Measurements from ENCODE around the gene DNAJC2.
"Not testable (repeated sequence)": the region's sequence is repeated elsewhere in the genome, so short reads cannot be mapped to it uniquely, and the experiment has no call there.

DNAJC2 gene

DNA sequence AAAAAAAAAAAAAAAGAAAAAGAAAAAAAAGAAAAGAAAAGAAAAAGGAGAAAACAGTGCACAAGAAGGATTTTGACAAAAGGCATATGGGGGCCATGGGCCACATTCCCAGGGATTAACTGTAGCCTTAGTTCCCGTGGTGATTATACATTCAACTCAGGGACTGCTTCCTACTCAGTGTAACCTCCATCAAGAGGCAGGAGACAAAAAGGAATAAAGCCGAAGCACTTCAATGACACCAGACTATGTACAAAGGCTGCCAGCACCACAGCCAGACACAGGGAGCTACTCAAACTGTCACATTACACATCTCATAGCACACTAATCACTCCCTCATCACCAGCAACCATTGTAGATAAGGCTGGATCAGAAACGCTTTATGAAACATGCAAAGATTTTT lies 52.4 kb downstream of the DNAJC2 start:
- TF ChIP-seq, protein P1, sequence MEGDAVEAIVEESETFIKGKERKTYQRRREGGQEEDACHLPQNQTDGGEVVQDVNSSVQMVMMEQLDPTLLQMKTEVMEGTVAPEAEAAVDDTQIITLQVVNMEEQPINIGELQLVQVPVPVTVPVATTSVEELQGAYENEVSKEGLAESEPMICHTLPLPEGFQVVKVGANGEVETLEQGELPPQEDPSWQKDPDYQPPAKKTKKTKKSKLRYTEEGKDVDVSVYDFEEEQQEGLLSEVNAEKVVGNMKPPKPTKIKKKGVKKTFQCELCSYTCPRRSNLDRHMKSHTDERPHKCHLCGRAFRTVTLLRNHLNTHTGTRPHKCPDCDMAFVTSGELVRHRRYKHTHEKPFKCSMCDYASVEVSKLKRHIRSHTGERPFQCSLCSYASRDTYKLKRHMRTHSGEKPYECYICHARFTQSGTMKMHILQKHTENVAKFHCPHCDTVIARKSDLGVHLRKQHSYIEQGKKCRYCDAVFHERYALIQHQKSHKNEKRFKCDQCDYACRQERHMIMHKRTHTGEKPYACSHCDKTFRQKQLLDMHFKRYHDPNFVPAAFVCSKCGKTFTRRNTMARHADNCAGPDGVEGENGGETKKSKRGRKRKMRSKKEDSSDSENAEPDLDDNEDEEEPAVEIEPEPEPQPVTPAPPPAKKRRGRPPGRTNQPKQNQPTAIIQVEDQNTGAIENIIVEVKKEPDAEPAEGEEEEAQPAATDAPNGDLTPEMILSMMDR (IDR thresholded peaks at IDR 0.05), result no peak
- no peak overlapping the region for H3K4me3 ChIP-seq
- no peak overlapping the region for H3K27ac ChIP-seq
- no peak for DNase-seq (ENCODE audit: low spot score)

DNA sequence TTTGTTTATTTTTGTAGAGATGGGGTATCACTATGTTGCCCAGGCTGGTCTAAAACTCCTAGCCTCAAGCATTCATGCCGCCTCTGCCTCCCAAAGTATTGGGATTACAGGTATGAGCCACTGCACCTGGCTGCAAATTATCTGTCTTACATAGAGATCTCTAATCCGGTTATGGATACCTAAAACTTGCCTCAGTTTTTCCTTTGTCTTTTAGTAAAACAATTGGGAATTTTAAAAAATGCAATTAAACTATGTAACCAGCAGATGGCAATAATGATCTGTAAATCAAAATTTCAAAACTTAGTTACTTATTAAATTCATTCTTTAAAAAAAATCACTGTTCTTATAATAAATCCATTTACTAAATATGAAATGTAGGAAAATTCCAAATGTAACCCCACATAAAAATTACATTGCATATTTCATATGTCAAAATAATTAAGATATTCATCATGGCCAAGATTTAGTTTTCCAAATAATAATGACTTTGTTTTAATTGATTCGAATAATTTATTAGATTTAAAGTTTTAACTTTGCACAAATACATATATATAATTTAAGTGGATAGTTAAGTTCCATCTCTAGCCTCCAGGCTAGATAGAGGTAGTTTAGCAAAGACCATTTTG lies 61.7 kb downstream of the DNAJC2 start:
- H3K27ac ChIP-seq; H3K4me3 ChIP-seq; DNase-seq (ENCODE audit: low spot score): not testable (repeated sequence)

GRCh38 chr7:103280803-103281155 lies 63.8 kb downstream of the DNAJC2 start:
- Histone ChIP-seq H3K27ac (peak overlapping the region in 1 of 2 donors; percentile 40), H3K4me3 (peak overlapping the region; percentile 85)
- DNase-seq (ENCODE audit: low spot score), result not testable (repeated sequence)

DNA sequence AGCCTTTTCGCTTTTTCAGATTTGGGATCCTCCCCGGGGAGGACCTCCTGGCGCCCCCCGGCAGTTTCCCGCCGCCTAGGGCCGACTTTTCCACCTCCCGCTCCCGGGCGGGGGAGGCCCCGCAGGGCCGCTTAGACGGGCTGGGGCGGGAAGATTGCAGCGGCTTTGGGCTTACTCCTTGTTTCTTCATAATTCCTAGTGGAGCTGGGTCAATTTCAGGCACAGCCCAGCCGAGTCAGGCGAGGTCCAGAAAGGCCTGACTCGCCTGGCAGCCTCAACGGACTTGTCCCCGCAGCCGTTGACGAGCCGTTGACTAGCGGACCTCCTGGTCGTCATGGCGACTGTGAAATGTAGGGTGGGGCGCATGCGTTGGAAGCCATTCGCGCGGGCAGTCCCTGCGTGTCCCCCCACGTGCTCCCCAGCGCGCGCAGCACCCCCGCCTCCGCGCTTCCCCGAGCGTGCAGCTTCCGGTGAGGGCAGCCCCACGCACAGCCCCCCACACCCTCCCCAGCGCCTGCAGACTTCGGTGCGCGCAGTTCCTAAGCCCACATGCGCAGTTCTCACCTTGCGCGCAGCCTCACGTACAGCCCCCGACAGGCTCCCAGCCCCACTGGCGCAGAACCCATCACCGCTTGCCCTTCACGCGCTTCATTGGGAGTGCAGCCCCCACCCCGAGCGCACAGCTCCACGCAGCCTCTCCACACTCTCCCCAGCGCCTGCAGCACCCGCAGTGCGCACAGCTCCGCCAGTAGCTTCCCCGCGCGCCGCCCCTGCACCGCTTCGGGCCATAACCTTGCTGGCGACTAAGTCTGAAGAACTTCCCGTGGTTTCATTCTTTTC lies 64.4 kb downstream of the DNAJC2 start:
- DNase-seq (ENCODE audit: low spot score), result peak; percentile 87
- H3K27ac ChIP-seq, result peak overlapping the region in 1 of 2 donors; percentile 40
- H3K4me3 ChIP-seq, result peak overlapping the region; percentile 85

- not testable (repeated sequence) for DNase-seq (ENCODE audit: low spot score)
- Histone ChIP-seq H3K27ac (peak overlapping the region in 1 of 2 donors; percentile 40), H3K4me3 (peak overlapping the region; percentile 85)
Measured at GRCh38 chr7:103279636-103279962, 65.0 kb downstream of the DNAJC2 start.

- not testable (repeated sequence) for DNase-seq (ENCODE audit: low spot score); H3K4me3 ChIP-seq; H3K27ac ChIP-seq
Measured at GRCh38 chr7:103278195-103278594, 66.4 kb downstream of the DNAJC2 start.

- not testable (repeated sequence) for DNase-seq (ENCODE audit: low spot score); H3K4me3 ChIP-seq; H3K27ac ChIP-seq
Measured at GRCh38 chr7:103274867-103275266, 69.7 kb downstream of the DNAJC2 start.

- H3K27ac ChIP-seq; DNase-seq (ENCODE audit: low spot score); H3K4me3 ChIP-seq: not testable (repeated sequence)
Measured at GRCh38 chr7:103273374-103273773, 71.2 kb downstream of the DNAJC2 start.

DNA sequence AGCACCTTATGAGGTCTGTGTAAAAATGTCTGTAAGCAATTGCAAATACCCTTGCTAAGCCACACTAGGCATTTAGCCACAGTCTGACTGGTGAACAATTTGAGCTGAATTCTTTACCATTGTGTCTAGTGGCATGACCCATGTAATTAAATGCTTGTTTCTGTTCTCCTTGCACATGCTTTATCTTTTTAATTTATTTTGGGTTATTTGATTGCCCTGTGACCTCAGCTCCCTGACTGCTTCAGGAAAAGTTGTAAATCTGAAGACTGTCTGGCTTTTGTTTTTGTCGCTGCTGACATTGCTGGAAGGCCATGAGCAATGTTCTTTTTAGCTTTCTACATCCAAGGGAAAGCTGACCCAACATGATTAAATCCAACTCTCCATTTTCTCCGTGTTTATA lies 78.3 kb downstream of the DNAJC2 start:
- not testable (repeated sequence) for DNase-seq (ENCODE audit: low spot score); H3K27ac ChIP-seq; H3K4me3 ChIP-seq

GRCh38 chr7:103264054-103264453 lies 80.5 kb downstream of the DNAJC2 start:
- DNase-seq (ENCODE audit: low spot score); H3K4me3 ChIP-seq; H3K27ac ChIP-seq: not testable (repeated sequence)

Measured in coronary artery (tissue), 2 donors.